Spleen (tissue), 11 donors: ENCODE measurements around the gene CTNNB1. TPM values are rescaled to one million over a fixed set of nuclear protein-coding genes. Genes with fewer than 3 reads are reported as not detected.

Experiments
- DNase-seq: peaks from one replicate; pipeline ENCODE4 v3.0.0-alpha.2; 2020
- H3K27ac ChIP-seq, 8 donors: fragments of 200-600 bp; sonication (generic) in 7 of 8; 1 replicate in 4 of 8; 2 replicates in 4 of 8; pipeline versions ENCODE4 v1.5.0 to v1.8.0; 2016 to 2021; ENCODE audit warnings: inconsistent platforms in 4 of 8, mild to moderate bottlenecking in 4 of 8, moderate library complexity in 1 of 8
- H3K27me3 ChIP-seq, 7 donors: fragments of 200-600 bp; sonication (generic) in 6 of 7; replicated peaks in 1 of 7; 1 replicate in 4 of 7; 2 replicates in 3 of 7; pipeline versions ENCODE4 v1.5.0 to v1.8.0; 2016 to 2021; ENCODE audit warnings: inconsistent platforms in 3 of 7, mild to moderate bottlenecking in 1 of 7
- H3K36me3 ChIP-seq, 6 donors: fragments of 200-600 bp; sonication (generic) in 5 of 6; 1 replicate in 4 of 6; 2 replicates in 2 of 6; pipeline versions ENCODE4 v1.5.0 to v1.8.0; 2016 to 2021; ENCODE audit warnings: inconsistent platforms in 2 of 6
- H3K4me1 ChIP-seq, 6 donors: fragments of 200-600 bp; sonication (generic) in 5 of 6; 1 replicate in 3 of 6; 2 replicates in 3 of 6; pipeline versions ENCODE4 v1.5.0 to v1.8.0; 2016 to 2021; ENCODE audit warnings: inconsistent platforms in 3 of 6
- H3K4me3 ChIP-seq, 8 donors: fragments of 200-600 bp; sonication (generic) in 7 of 8; 1 replicate in 4 of 8; 2 replicates in 4 of 8; pipeline versions ENCODE4 v1.5.0 to v1.8.0; 2016 to 2021; ENCODE audit warnings: inconsistent platforms in 4 of 8, mild to moderate bottlenecking in 4 of 8, moderate library complexity in 2 of 8
- H3K9me3 ChIP-seq, 8 donors: fragments of 200-600 bp; sonication (generic) in 7 of 8; 1 replicate in 4 of 8; 2 replicates in 4 of 8; pipeline versions ENCODE4 v1.5.0 to v1.8.0; 2016 to 2021; ENCODE audit warnings: inconsistent platforms in 4 of 8
- CTCF ChIP-seq, 11 experiments: fragments of 200-600 bp in 7 of 11; fragments of 450-650 bp in 4 of 11; sonication (generic) in 4 of 11; IDR thresholded peaks in 8 of 11; conservative IDR thresholded peaks in 3 of 11; 1 replicate in 7 of 11; 2 replicates in 4 of 11; pipeline versions ENCODE4 v1.4.0 to v1.8.0; 2016 to 2021; ENCODE audit warnings: antibody characterized with exemption in 11 of 11, inconsistent platforms in 4 of 11, mild to moderate bottlenecking in 1 of 11
- POLR2A ChIP-seq, 3 donors: fragments of 450-650 bp; IDR thresholded peaks; one replicate each; pipeline ENCODE4 v1.5.1; 2017; ENCODE audit warnings: antibody characterized with exemption in 3 of 3, mild to moderate bottlenecking in 1 of 3
- POLR2AphosphoS5 ChIP-seq, 3 donors: sonication (generic); formaldehyde crosslinking; IDR thresholded peaks; one replicate each; pipeline ENCODE4 v1.5.1; 2017; ENCODE audit warnings: antibody characterized with exemption in 3 of 3
- WGBS, 5 donors: extraction: QIAGEN DNeasy Blood & Tissue Kit in 3 of 5; methylation state at CpG; one replicate each; pipeline versions ENCODE4 v1.1.5 to v1.1.7; 2013 to 2018; 5-methylcytosine and 5-hydroxymethylcytosine counted together
- intact Hi-C: fragments of 100-400 bp; cut with DNase I; formaldehyde crosslinking; loops from one replicate; pipeline ENCODE4 v1.15.0; 2023; ENCODE audit warnings: low total_unique reads
- polyA plus RNA-seq, 3 donors: library from polyadenylated mRNA; stranded (reverse); fragments of 200-250 nt; gene quantifications; one replicate each; pipeline ENCODE4 v1.2.1, GENCODE V29; 2013
- total RNA-seq, 7 donors: library from RNA; depleted of rRNA in 3 of 7; stranded (reverse); fragments of >200 nt in 3 of 7; fragmentation: NEBNext Ultra II Directional in 4 of 7; extraction: Animal tissue kit (Norgen Biotek cat#: 25700) in 4 of 7; gene quantifications; one replicate each; pipeline versions ENCODE4 v1.1.0 to v1.2.1, GENCODE V29; 2016 to 2021
- donor health status: healthy with polysubstance abuse.
- donor health status: DM: no; HTN: no; CAD: no; lungs with moderate emphysema.
- donor health status: DM: no; HTN: no; CAD: no.
- donor health status: Bipolar disorder and iron deficiency.
- donor health status: healthy.
- donor health status: DM: no; HTN: no; CAD: no.
- donor health status: DM: yes; HTN: yes; CAD: no.

CTNNB1 gene
- total and polyA plus RNA-seq, 10 donors = 48.6 to 347 (median 257) TPM

DNA sequence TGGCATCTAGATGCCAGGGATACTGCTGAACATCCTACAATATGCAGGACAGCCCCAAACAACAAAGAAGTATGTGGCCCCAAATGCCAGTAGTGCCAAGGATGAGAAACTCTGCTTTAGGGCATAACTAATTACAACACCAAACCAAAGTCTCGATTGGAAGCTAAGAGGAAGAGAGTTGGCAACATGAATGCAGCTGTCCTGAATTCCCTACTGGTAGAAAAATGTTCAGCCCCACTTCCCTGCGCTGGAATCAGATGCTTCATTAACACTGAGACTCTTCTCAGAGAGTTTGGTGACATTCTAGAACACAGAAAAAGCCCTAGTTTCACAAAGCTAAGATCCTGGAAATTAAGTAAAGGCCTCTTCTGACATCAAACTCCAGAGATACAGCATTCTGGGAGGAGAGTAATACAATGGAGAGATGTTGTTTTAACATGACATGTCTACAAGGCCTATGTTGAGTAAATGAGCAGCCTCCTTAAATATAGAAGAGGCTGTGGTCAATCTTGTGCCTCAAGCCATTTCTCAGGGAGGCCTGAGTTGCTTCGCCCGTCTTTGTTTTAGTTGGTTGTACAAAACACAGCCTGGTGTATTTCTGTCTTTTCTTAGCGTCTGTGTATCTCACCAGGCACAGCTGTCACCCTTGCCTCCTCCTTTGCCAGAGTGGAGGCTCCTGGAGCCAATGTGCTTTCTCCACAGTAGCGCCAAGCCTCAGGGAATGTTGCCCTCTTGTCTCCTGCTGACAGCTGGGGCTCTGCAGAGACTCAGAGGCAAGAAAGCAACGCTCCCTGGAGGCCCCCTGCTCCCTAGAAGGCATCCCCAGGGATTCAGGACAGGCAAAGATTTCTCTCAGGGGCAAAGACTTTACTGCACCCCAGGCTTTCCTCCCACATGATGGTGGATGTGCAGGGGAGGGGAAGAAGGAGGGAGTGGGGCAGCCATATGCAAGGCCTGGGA lies 25.1 kb upstream of the CTNNB1 start:
- TF ChIP-seq CTCF (IDR thresholded peaks at IDR 0.05 in 8 of 11, conservative IDR thresholded peaks at IDR 0.05 in 3 of 11) = no peak
- no peak for TF ChIP-seq POLR2AphosphoS5 (IDR thresholded peaks at IDR 0.05)
- no peak for TF ChIP-seq POLR2A (IDR thresholded peaks at IDR 0.05)
- intact Hi-C loops = no loop called here
- WGBS, 5 donors = 78 to 89% (median 85%) methylated on average over 6 to 7 of the region's 7 CpGs

GRCh38 chr3:41175365-41175764 lies 23.9 kb upstream of the CTNNB1 start:
- H3K4me1 ChIP-seq = no peaks in the 10 kb centered on the region
- WGBS, 5 donors = 38 to 77% (median 73%) methylated on average over 1 of the region's 1 CpG
- peaks cover 0 to 4% (median 0%) of the 10 kb centered on the region in 7 donors for H3K27me3 ChIP-seq
- intact Hi-C loops = no loop called here
- H3K36me3 ChIP-seq = no peaks in the 10 kb centered on the region
- no peaks in the 10 kb centered on the region for H3K9me3 ChIP-seq
- no peak overlapping the region for H3K27ac ChIP-seq
- no peak for TF ChIP-seq POLR2AphosphoS5 (IDR thresholded peaks at IDR 0.05)
- no peak for TF ChIP-seq CTCF (IDR thresholded peaks at IDR 0.05 in 8 of 11, conservative IDR thresholded peaks at IDR 0.05 in 3 of 11)
- TF ChIP-seq POLR2A (IDR thresholded peaks at IDR 0.05) = no peak
- no peak overlapping the region for H3K4me3 ChIP-seq
- no peak for DNase-seq

More for the DNA sequence above, 25.1 kb upstream of the CTNNB1 start:
- H3K4me1 ChIP-seq = no peaks in the 10 kb centered on the region
- no peaks in the 10 kb centered on the region for H3K36me3 ChIP-seq
- no peak overlapping the region for H3K4me3 ChIP-seq
- no peak overlapping the region for H3K27ac ChIP-seq
- H3K9me3 ChIP-seq = no peaks in the 10 kb centered on the region
- peaks cover 0 to 13% (median 0%) of the 10 kb centered on the region in 7 donors for H3K27me3 ChIP-seq
- no peak for DNase-seq

- peaks cover 0 to 4% (median 0%) of the 10 kb centered on the region in 7 donors for H3K27me3 ChIP-seq
- TF ChIP-seq POLR2AphosphoS5 (IDR thresholded peaks at IDR 0.05) = no peak
- TF ChIP-seq CTCF (IDR thresholded peaks at IDR 0.05 in 8 of 11, conservative IDR thresholded peaks at IDR 0.05 in 3 of 11) = no peak
- no peak for TF ChIP-seq POLR2A (IDR thresholded peaks at IDR 0.05)
- no peaks in the 10 kb centered on the region for H3K4me1 ChIP-seq
- H3K9me3 ChIP-seq = no peaks in the 10 kb centered on the region
- no peak for DNase-seq
- no peak overlapping the region for H3K4me3 ChIP-seq
- 70 to 84% (median 78%) methylated on average over 3 of the region's 3 CpGs for WGBS, 5 donors
- intact Hi-C loops = no loop called here
- no peaks in the 10 kb centered on the region for H3K36me3 ChIP-seq
- H3K27ac ChIP-seq = no peak overlapping the region
These were observed 22.7 kb upstream of the CTNNB1 start for GRCh38 chr3:41176596-41176995.

DNA sequence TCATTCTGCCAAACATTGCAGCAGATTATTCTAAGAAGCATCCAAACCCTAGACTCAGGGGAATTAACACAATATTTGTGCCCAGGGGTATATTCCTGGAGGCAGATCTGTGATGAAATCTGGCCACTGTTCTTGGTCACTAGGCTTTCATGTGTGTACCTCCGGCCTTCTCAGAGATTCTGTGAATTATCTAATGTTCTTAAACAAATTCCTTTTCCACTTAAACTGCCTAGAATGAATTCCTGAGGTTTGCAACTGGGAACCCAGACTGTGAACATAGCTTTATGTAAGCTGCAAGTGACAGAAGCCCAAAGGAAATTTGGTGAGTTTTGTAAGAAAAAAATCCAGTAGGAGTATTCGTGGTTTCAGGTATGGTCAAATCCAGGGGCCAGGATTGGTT lies 20.7 kb upstream of the CTNNB1 start:
- DNase-seq = no peak
- Histone ChIP-seq H3K4me1 (no peaks in the 10 kb centered on the region), H3K27me3 (peaks cover 0 to 13% (median 0%) of the 10 kb centered on the region in 7 donors), H3K36me3 (no peaks in the 10 kb centered on the region), H3K27ac (no peak overlapping the region), H3K4me3 (no peak overlapping the region), H3K9me3 (no peaks in the 10 kb centered on the region)
- TF ChIP-seq POLR2AphosphoS5 (IDR thresholded peaks at IDR 0.05) (no peak), POLR2A (IDR thresholded peaks at IDR 0.05) (no peak), CTCF (IDR thresholded peaks at IDR 0.05 in 8 of 11, conservative IDR thresholded peaks at IDR 0.05 in 3 of 11) (no peak)
- intact Hi-C loops = no loop called here
- WGBS, 5 donors = 79 to 91% (median 87%) methylated on average over 2 of the region's 2 CpGs
